HG02642 (cell line): ENCODE data around the gene ZMAT5.
"Not testable (repeated sequence)": the region's sequence is repeated elsewhere in the genome, so short reads cannot be mapped to it uniquely, and the experiment has no call there.

Experiments used
- ATAC-seq: cut with Tn5 transposase; IDR thresholded peaks from one replicate; pipeline ENCODE4 v1.9.1; 2021; ENCODE audit warnings: mild to moderate bottlenecking; ENCODE audit not compliant: unreplicated experiment, poor library complexity

Gene ZMAT5

DNA sequence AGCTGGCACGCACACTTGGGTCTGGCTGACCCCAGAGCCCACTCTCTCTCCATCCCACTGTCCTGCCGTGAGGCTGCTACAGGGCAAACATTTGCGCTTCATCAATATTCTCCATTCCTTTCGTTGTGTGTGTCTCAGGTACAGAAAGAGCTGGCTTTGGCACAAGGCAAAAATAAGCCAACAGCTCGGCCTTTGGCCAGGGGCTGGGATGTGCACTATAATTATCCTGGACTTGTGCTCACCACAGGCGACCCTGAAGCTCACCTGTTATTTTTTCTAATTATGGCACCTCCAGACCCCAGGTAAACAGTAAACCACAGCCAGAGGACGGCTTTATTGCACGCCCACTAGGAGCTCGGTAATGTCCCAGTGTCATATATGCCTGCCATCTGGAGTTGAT, 10.9 kb downstream of the ZMAT5 start:
- no peak for ATAC-seq

DNA sequence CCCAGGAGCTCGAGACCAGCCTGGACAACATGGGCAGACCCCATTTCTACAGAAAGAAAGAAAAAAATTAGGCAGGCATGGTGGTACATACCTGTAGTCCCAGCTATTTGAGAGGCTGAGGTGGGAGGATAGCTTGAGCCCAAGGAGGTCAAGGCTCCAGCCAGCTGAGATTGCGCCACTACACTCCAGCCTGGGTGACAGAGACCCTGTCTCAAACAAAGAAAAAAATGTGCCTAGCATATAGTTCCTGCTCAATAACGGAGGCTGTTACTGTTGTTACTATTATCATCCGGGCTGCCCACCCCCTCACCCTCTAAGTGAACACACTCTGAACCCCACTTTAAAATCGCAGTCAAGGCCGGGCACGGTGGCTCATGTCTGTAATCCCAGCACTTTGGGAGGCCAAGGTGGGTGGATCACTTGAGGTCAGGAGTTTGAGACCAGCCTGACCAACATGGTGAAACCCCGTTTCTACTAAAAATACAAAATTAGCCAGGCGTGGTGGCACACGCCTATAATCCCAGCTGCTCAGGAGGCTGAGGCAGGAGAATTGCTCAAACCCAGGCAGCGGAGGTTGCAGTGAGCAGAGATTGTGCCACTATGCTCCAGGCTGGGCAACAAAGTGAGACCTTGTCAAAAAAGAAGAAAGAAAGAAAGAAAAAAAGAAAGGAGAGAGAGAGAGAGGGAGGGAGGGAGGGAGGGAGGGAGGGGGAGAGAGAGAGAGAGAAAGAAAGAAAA, 12.0 kb downstream of the ZMAT5 start:
- ATAC-seq, result not testable (repeated sequence)

DNA sequence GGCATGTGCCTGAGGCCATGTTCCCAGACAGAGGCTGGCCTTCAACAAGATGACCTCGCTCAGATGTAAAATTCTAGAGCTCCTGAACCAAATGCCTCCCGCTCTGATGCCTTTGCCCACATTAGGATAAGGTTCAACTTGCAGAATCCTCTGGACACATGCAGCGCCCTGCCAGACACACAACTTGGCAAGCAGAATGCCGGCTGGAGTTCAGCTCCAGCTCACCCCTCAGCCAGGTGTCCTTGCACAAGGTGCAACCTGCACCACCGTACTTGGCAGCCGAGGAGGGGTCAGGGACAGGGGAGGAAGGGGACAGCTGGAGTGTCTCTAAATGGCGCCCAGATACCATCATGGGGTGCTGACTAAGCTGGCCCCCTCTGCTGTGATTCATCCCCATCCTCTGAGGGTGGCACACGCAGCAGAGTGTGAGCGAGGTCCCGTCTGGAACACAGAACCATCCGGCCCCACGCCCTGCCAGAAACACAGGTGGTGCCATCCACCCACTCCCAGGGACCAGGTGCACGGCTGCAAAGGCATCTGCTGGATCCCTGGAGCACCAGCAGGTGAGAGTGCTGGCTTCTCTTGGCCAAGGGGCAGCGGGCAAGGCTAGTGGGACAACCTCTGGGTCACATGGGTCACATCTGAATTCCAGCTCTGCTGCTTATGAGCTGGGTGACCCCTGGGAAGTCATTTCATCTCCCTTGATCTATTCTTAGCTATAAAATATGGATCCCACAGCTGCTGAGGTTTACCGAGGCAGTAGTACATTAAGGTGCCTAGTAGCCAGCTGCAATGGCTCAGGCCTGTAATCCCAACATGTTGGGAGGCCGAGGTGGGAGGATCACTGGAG, 12.8 kb downstream of the ZMAT5 start:
- ATAC-seq, result no peak

DNA sequence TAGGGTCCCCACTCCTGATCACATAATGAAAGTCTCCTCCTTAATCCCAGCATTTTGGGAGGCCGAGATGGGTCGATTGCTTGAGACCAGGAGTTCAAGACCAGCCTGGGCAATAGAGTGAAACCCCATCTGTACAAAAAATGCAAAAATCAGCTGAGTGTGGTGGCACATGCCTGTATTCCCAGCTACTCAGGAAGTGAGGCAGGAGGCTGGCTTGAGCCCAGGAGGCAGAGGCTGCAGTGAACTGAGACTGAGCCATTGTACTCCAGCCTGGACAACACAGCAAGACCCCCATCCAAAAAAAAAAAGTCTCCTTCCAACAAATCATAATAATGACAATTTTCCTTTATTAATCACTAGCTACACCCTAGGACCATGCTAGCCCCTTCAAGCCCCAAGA, 15.1 kb downstream of the ZMAT5 start:
- ATAC-seq, result no peak

DNA sequence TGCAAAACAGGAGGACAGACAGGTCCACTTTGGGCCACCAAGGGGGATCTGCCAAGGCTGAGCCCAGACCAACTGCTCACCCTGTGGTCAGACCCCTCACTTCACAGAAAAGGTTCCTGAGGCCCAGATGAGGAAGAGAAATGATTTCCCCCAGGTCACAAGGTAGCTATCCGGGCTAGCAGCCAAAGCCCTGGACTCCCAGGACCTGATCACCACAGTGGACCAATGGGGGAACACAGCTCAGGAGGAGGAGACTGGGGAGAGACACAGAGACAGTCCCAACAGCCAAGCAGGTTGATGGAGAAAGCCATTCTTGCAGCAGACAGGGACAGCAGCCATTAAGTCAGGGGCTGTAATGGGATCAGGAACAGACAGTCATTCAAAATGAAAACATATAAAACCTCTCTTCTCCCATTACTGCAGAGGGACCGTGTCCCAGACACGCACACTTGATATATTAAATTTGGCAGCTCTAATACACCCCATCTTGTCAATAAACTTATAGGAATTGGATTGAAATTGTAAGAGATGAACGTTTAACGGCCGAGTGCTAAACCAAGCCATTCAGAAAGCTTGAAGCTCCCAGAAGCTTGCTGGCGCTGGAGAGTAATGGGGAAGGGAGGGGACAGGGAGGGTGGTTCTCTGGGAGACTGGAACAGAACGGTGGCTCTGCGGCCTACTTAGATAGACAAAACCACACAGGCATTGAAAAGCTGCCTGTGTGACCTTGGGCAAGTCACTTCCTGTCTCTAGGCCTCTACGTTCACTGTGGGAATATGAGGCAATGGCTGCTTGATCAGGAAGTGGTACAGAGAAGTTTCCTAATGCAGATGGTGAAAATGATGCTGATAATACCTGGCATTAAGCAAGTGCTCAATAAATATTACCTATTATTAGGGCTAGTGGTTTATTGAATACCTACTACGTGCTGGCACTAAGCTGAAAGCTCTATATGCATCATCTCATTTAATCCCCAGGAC, 16.0 kb downstream of the ZMAT5 start:
- no peak for ATAC-seq

DNA sequence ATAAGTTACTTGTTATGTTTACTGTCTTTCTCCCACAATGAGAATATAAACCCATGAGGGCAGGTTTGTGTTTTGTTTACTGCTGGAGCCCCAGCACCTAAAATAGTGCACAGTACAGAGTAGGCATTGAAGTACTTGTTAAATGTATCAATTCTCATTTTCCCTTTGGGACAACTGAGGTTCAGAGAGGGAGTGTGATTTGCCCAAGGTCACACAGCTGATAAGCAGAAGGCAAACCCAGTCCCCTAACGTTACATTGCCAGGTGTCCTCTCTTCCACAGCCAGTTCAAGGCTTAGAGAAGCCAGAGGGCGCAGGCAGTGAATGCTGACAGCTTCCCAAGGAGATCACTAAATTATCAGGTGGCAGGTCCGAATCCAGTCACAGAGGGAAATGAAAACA, 16.8 kb downstream of the ZMAT5 start:
- ATAC-seq, result no peak

DNA sequence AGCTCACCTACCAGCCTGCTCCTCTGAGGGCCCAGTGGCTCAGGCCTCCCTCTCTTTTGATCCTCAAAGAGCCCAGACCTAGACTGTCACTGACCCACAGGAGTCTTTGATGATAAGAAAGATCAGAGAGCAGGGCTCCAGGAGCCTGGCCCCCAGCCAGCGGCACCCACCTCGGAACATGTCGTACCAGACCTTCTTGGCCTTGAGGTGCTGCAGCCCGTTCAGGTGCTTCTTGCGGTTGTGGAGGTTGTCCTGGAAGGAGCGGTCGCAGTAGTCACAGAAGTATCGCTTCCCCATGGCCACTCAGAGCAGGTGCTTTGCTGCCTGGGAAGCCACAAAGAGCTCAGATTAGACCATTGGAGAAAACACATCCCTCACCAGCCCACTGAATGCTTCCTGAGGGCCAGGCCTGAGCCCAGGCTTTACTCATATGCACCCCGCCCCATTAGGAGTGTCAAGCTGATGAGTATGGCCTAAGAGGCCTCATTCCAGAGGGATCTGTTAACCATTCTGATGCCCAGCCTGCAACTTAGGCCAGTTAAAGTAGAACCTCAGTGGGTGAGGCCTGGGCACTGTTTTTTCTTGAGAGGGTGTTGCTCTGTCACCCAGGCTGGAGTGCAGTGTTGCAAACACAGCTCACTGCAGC, 18.4 kb downstream of the ZMAT5 start:
- no peak for ATAC-seq

DNA sequence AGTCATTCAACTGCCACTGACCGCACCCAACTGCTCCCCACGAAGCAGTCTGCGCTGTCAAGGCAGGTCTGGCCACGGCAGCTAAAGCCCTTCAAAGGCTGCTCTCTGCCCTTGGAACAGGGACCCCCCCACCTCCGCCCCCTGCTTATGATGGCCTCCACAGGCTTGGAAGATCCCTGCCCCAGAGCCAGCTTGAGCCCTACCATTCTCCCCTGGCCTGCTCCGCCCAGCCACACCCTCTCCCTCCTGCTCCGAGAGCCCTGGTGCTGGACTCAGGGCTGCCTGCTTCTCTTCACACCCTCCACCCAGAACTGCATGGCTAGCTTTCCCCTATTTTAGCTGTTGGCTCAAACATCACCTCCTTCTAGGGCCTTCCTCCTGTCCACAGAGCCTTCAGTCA, 19.0 kb downstream of the ZMAT5 start:
- ATAC-seq, result no peak

DNA sequence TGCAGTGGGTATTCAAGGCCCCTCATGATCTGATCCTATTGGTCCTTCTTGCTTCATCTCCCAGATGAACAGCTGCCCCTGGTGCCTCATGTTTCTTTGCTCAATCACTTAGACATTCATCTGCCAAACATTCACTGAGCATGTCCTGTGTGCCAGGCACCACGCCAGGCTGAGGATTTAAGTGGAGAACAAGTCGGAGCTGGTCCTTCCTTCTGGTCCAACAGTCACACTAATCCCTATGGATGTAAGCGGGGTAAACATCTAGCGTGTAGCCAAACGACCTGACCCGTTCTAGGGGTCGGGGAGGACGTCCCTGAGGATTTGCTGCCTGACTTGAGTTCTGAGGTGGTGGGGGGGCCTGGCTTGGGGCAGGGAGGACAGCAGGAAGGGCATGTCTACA, 21.9 kb downstream of the ZMAT5 start:
- no peak for ATAC-seq

DNA sequence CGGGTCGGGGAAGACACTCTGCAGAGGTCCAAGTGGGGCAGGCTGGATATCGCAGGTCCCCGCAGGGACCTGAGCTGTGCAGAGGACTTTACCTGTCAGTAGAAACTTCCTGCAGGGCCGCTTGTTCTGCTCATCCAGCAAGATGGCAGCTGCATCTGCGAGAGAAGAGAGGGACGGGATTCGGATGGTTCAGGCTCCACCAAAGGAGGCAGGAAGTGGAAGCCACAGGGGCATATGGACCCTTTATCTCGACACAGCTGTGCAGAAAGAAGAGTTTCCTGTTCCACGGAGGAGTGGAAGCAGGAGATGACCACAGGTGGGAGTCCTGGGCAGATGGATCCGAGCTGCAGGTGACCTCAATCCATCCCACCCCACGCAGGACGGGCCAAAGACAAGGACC, 24.5 kb downstream of the ZMAT5 start:
- ATAC-seq, result no peak

DNA sequence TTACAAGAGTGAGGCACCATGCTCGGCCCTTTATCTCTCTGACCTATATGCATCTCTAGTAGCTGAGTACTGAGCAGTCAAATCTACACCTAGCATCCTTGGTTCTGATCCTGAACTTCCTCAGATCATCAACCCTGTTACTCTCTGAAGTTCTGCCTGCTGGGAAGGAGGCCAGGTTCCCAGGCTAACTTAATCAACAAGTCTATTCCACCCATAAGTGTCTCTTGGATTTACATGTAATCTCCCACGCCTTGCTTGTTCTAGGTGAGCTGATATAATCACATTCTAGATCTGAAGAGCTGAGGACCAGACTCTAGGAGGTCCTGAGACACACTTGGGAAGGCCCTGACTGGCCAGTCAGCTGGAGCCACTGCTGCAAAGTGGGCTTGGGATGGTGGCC, 24.9 kb downstream of the ZMAT5 start:
- ATAC-seq, result no peak

DNA sequence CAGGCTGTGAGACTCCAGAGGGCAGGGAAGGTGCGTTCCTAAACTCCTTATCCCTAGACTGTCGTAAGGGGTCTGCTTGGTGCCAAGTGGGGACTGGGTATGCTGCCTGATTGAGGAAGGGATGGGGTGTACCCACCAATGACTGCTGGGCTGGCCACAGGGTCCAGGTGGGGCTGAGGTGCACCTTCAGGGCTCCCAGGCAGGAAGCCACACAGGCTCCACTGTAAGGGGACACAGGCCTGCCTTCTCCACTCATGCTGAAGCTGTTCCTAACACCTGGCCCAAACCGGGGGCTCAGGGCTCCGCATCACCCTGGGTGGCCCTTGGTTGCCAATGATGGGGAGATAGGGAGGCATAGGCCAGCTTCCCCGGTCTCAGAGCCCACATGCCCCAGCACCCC, 26.6 kb downstream of the ZMAT5 start:
- ATAC-seq, result no peak

DNA sequence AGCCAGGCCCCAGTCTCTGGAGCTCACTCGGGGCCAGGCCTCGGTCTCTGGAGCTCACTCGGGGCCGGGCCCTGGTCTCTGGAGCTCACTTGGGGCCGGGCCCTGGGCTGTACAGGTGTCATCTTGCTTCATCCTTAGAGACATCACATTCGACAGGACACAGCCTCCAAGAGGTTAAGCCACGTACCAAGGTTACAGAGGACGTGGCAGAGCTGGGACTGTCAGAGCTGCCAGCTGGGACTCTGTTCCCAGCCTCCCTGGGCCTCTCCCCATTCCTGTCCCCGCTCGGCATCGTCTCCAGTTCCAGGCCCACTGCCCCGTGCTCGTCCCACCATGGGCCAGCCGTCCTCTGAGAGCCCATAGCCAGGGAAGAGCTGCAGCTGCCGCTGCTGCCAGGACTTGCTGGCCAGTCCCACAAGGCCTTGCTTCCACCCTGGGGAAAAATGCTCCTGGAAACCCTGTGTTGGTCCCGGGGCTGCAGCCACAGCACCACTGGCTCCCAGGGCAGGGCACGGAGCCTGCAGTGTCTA, 27.4 kb downstream of the ZMAT5 start:
- no peak for ATAC-seq

DNA sequence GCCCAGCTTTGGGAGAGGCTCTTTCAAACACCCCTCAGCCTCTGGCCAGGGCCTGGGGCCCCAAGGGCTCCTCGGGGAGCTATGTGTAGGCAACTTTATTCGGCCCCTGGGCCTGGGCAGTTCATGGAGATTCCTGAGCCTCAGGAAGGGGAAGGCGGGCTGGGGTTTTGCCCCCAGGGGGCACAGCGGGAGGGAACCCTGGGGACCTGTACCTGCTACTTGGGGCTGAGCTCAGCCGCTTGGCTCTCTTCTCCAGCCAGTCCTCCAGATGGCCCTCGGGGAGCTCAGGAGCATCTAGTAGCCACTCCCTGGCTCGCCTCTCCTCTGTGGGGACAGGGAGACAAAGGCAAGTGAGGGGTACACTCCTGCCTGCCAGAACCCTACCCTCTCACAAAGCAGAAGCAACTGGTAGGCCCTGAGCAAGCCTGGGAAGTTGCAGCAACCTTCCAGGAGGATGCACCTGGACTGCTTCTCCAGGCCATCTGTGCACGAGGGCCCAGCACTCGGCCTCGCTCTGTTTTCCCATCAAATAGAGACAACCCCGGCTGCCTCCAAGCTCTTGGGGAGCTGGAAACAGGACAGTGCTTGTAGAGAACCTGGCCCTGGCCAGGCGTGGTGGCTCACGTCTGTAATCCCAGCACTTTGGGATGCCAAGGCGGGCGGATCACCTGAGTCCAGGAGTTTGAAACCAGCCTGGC, 28.5 kb downstream of the ZMAT5 start:
- no peak for ATAC-seq

DNA sequence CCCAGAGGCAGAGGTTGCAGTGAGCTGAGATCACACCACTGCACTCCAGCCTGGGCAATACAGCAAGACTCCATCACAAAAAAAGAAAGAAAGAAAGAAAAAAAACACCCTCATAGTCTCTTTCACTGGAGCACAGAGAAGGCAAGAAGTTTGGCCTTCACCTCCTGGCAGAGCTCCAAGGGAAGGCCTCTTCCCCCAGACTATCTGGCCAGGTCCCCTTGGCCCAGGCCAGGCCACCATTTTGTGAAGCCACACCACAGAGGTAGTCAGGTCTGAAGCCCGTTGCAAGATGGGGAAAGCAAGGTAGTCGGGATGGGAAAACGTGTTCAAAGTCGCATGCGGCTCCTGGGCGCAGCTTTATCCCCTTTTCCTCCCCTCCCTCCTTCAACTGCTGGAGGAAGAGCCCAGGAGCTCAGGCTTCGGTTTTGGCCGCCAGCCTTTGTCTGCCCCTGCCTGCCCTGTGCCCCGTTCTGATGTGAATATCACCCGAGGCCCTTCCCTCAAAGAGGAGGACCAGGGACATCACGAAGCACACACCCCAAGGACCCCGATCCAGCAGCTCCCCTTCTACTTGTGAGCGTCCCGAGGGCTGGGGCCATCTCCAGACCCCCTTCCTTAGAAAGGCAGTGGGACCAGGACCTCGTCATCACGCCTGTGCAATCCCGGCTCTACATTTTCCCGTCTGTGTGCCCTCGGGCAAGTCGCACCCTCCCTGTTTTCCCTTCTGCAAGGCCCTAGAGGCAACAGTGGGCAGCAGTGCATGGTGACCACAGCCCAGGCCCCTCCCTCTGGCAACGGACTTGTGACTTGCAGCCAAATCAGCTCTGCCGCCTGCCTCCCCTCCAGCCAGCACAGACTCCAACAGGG, 29.3 kb downstream of the ZMAT5 start:
- ATAC-seq, result no peak

DNA sequence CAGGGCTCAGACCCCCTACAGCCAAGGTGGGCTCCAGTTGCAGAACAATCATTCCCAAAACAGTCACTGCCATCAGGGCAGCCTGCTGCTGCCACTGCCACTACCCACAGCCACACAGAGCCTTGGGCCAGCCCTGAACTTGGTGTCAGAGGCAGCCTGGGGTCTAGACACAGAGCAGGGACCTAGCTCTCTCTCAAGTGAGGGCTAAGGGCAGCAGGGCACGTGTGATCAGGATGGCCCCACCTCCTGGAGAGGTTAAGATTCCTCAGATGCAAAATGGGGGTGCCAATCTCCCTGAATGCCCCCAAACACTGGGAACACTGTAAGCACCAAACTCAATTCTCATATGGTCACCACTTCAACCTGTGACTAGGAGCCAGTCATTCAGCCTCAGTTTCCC, 31.4 kb downstream of the ZMAT5 start:
- ATAC-seq, result no peak

DNA sequence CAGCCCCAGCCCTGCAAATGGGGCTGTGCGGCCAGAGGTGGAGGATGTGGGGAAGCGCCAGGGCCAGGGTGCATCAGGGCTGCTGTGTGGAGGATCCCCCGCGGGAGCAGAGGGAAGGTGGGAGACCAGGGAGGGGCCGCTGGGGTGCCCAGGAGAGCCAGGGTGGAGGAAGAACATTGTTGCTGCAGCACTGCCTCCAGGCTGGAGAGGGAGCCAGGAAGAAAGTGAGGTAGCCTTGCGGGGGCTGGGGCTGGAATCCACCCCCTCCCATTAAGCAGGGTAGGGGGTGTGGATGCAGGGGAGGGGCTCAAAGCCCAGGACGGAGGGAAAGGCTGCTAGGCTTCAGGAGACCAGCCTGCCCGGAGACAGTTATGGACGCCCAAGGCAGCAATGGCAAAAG, 32.0 kb downstream of the ZMAT5 start:
- no peak for ATAC-seq

DNA sequence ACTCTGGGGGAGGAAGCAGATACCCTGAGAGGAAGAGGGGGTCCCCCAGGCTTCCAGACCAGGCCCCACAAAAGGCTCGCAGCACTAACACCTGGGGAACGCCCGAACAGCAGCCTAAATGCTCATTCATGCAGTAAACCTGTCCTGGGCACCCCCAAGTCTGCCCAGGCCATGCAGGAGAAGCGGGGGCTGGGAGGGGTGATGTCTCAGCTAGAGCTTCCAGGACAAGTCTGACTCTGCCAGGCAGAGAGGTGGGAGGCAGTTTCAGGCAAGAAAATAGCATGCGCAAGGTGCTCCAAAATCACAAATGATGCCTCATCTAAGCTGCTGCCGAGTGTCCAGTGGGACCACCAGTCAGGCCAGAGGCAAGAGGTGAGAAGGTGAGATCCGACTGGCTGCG, 32.4 kb downstream of the ZMAT5 start:
- no peak for ATAC-seq
